H9 (cell line): ENCODE measurements around the gene KRTAP5-7. TPM values are rescaled to one million over a fixed set of nuclear protein-coding genes. Genes with fewer than 3 reads are reported as not detected.

Experiments
- DNase-seq: peaks from one replicate; pipeline ENCODE4 v3.0.0-alpha.2; 2017
- H2AFZ ChIP-seq: one replicate; pipeline ENCODE4 v1.6.1; 2013; ENCODE audit warnings: mild to moderate bottlenecking, low read length, control low read depth, moderate library complexity
- H2AK5ac ChIP-seq: 2 replicates; pipeline ENCODE4 v1.6.1; 2013; ENCODE audit warnings: low read length, control low read depth, mixed read lengths; ENCODE audit not compliant: insufficient read length
- H2BK120ac ChIP-seq: one replicate; pipeline ENCODE4 v1.6.1; 2013; ENCODE audit warnings: low read depth, mild to moderate bottlenecking, low read length, control low read depth, inconsistent platforms; ENCODE audit not compliant: poor library complexity, severe bottlenecking
- H2BK12ac ChIP-seq: 2 replicates; pipeline ENCODE4 v1.6.1; 2013; ENCODE audit warnings: low read length, control low read depth, mixed read lengths, low read depth; ENCODE audit not compliant: insufficient read length
- H2BK15ac ChIP-seq: 2 replicates; pipeline ENCODE4 v1.6.1; 2013; ENCODE audit warnings: low read depth, low read length, control low read depth
- H2BK20ac ChIP-seq: one replicate; pipeline ENCODE4 v1.6.1; 2013; ENCODE audit warnings: low read depth, mild to moderate bottlenecking, low read length, control low read depth, inconsistent platforms; ENCODE audit not compliant: poor library complexity, severe bottlenecking
- H2BK5ac ChIP-seq: 2 replicates; pipeline ENCODE4 v1.6.1; 2013; ENCODE audit warnings: low read length, control low read depth, mixed read lengths; ENCODE audit not compliant: insufficient read length
- H3K14ac ChIP-seq: 2 replicates; pipeline ENCODE4 v1.6.1; 2013; ENCODE audit warnings: low read length, control low read depth; ENCODE audit not compliant: insufficient read depth
- H3K18ac ChIP-seq: 2 replicates; pipeline ENCODE4 v1.6.1; 2013; ENCODE audit warnings: low read depth, mild to moderate bottlenecking, mixed read lengths, low read length, control low read depth; ENCODE audit not compliant: insufficient read length
- H3K23ac ChIP-seq: 2 replicates; pipeline ENCODE4 v1.6.1; 2013; ENCODE audit warnings: low read length, control low read depth, mixed read lengths, low read depth; ENCODE audit not compliant: insufficient read length
- H3K23me2 ChIP-seq: 2 replicates; pipeline ENCODE4 v1.6.1; 2013; ENCODE audit warnings: low read depth, mild to moderate bottlenecking, mixed read lengths, low read length, control low read depth; ENCODE audit not compliant: insufficient read length, poor library complexity, severe bottlenecking
- H3K27ac ChIP-seq: 2 replicates; pipeline ENCODE4 v1.5.1; 2013; ENCODE audit warnings: low read length, control low read depth, mixed read lengths, low read depth; ENCODE audit not compliant: insufficient read length
- H3K27me3 ChIP-seq: 2 replicates; pipeline ENCODE4 v1.6.1; 2013; ENCODE audit warnings: low read length, control low read depth, inconsistent platforms; ENCODE audit not compliant: insufficient read depth
- H3K4ac ChIP-seq: 2 replicates; pipeline ENCODE4 v1.6.1; 2013; ENCODE audit warnings: low read depth, mild to moderate bottlenecking, control low read depth, inconsistent platforms, low read length, moderate library complexity
- H3K4me1 ChIP-seq: 2 replicates; pipeline ENCODE4 v1.6.1; 2013; ENCODE audit warnings: low read length, control low read depth, inconsistent platforms; ENCODE audit not compliant: insufficient read depth
- H3K4me2 ChIP-seq: 2 replicates; pipeline ENCODE4 v1.6.1; 2013; ENCODE audit warnings: low read length, control low read depth, mixed read lengths; ENCODE audit not compliant: insufficient read length, insufficient read depth
- H3K56ac ChIP-seq: 2 replicates; pipeline ENCODE4 v1.6.1; 2013; ENCODE audit warnings: low read depth, mild to moderate bottlenecking, mixed read lengths, low read length, control low read depth; ENCODE audit not compliant: insufficient read length
- H3K79me1 ChIP-seq: 2 replicates; pipeline ENCODE4 v1.6.1; 2013; ENCODE audit warnings: low read depth, mild to moderate bottlenecking, moderate library complexity, low read length, control low read depth, inconsistent platforms; ENCODE audit not compliant: insufficient read depth, poor library complexity, severe bottlenecking
- H3K79me2 ChIP-seq: 2 replicates; pipeline ENCODE4 v1.6.1; 2013; ENCODE audit warnings: low read length, control low read depth, inconsistent platforms; ENCODE audit not compliant: insufficient read depth
- H3K9ac ChIP-seq: 2 replicates; pipeline ENCODE4 v1.6.1; 2013; ENCODE audit warnings: low read length, control low read depth, mixed read lengths; ENCODE audit not compliant: insufficient read length; ENCODE audit errors: extremely low read depth
- H3K9me3 ChIP-seq: one replicate; pipeline ENCODE4 v1.6.1; 2013; ENCODE audit warnings: low read depth, low read length, inconsistent platforms; ENCODE audit not compliant: control insufficient read depth
- H3T11ph ChIP-seq: one replicate; pipeline ENCODE4 v1.6.1; 2013; ENCODE audit warnings: mild to moderate bottlenecking, low read length, control low read depth, inconsistent platforms
- H4K20me1 ChIP-seq: one replicate; pipeline ENCODE4 v1.6.1; 2013; ENCODE audit not compliant: control insufficient read depth, insufficient read length, insufficient read depth
- H4K5ac ChIP-seq: 2 replicates; pipeline ENCODE4 v1.6.1; 2013; ENCODE audit warnings: low read depth, mild to moderate bottlenecking, mixed read lengths, low read length, control low read depth; ENCODE audit not compliant: insufficient read length
- H4K8ac ChIP-seq: replicated peaks from 2 replicates; pipeline ENCODE4 v1.6.1; 2013; ENCODE audit warnings: low read length, control low read depth, mixed read lengths, low read depth; ENCODE audit not compliant: insufficient read length
- H4K91ac ChIP-seq: 2 replicates; pipeline ENCODE4 v1.6.1; 2013; ENCODE audit warnings: low read depth, mild to moderate bottlenecking, moderate library complexity, mixed read lengths, low read length, control low read depth; ENCODE audit not compliant: insufficient read length
- H3K27ac Mint-ChIP-seq, 3 experiments: 2 replicates in 2 of 3; 3 replicates in 1 of 3; pipeline ENCODE4 v1.8.0; 2020 to 2021; ENCODE audit warnings: mixed read lengths in 3 of 3, mild to moderate bottlenecking in 1 of 3, moderate library complexity in 1 of 3
- H3K27me3 Mint-ChIP-seq: 2 replicates; pipeline ENCODE4 v1.8.0; 2021; ENCODE audit warnings: low read depth, mild to moderate bottlenecking, moderate library complexity, mixed read lengths
- H3K36me3 Mint-ChIP-seq, 3 experiments: 2 replicates in 2 of 3; 3 replicates in 1 of 3; pipeline ENCODE4 v1.8.0; 2020 to 2021; ENCODE audit warnings: low read depth in 3 of 3, mixed read lengths in 3 of 3; ENCODE audit not compliant: insufficient read depth in 1 of 3
- H3K4me1 Mint-ChIP-seq, 2 experiments: 2 replicates each; pipeline ENCODE4 v1.8.0; 2020; ENCODE audit warnings: mixed read lengths in 2 of 2
- H3K4me3 Mint-ChIP-seq, 2 experiments: 2 replicates in 1 of 2; 3 replicates in 1 of 2; pipeline ENCODE4 v1.8.0; 2020 to 2021; ENCODE audit warnings: mild to moderate bottlenecking in 2 of 2, mixed read lengths in 2 of 2, moderate library complexity in 1 of 2
- H3K9me3 Mint-ChIP-seq, 2 experiments: 2 replicates in 1 of 2; 3 replicates in 1 of 2; pipeline ENCODE4 v1.8.0; 2020; ENCODE audit warnings: mild to moderate bottlenecking in 2 of 2, mixed read lengths in 2 of 2, moderate library complexity in 1 of 2
- CTCF ChIP-seq: fragments of 200-600 bp; sonication (generic); conservative IDR thresholded peaks from 3 replicates; pipeline ENCODE4 v1.8.0; 2021; ENCODE audit warnings: antibody characterized with exemption, mild to moderate bottlenecking
- WGBS: extraction: QIAGEN DNeasy Blood & Tissue Kit; methylation state at CpG from one replicate; pipeline ENCODE4 v1.1.7; 2013; ENCODE audit warnings: missing lambda C conversion rate, low lambda C conversion rate, mixed read lengths; ENCODE audit not compliant: insufficient read length; ENCODE audit errors: extremely low coverage; 5-methylcytosine and 5-hydroxymethylcytosine counted together
- total RNA-seq: library from RNA; stranded (reverse); gene quantifications from 2 replicates; pipeline ENCODE4 v1.2.1, GENCODE V29; 2021

Gene KRTAP5-7
- total RNA-seq, 1 experiment from 2014 or later = not detected

- H3K23ac ChIP-seq = no peak overlapping the region
- WGBS = no CpG with 5 or more reads among the region's 1 CpG
- H3K9ac ChIP-seq = no peak overlapping the region
- no peak overlapping the region for H3K18ac ChIP-seq
- no peaks in the 10 kb centered on the region for H3K79me2 ChIP-seq
- Mint-ChIP-seq H3K4me3 (no peak overlapping the region), H3K36me3 (peaks cover 33 to 77% (median 55%) of the 10 kb centered on the region in 3 experiments), H3K4me1 (peaks cover 4 to 6% of the 10 kb centered on the region in 2 experiments; a peak in 3 of 4 replicates), H3K27ac (no peak overlapping the region), H3K27me3 (no peaks in the 10 kb centered on the region), H3K9me3 (no peaks in the 10 kb centered on the region)
- H4K91ac ChIP-seq = no peak overlapping the region
- no peaks in the 10 kb centered on the region for H3K4me1 ChIP-seq
- no peak overlapping the region for H2BK120ac ChIP-seq
- H2BK20ac ChIP-seq = no peak overlapping the region
- DNase-seq = no peak
- H3K4ac ChIP-seq = no peak overlapping the region
- no peak overlapping the region for H2BK12ac ChIP-seq
- TF ChIP-seq CTCF = no peak
- no peak overlapping the region for H3K14ac ChIP-seq
- no peak overlapping the region for H2AK5ac ChIP-seq
- H2BK5ac ChIP-seq = no peak overlapping the region
- H3T11ph ChIP-seq = no peak overlapping the region
- no peak overlapping the region for H3K27ac ChIP-seq
- H3K56ac ChIP-seq = no peak overlapping the region
- H3K27me3 ChIP-seq = no peaks in the 10 kb centered on the region
- no peaks in the 10 kb centered on the region for H3K79me1 ChIP-seq
- H4K8ac ChIP-seq = no peak overlapping the region
- H2BK15ac ChIP-seq = no peak overlapping the region
- H2AFZ ChIP-seq = no peak overlapping the region
- H3K4me2 ChIP-seq = no peak overlapping the region
- H3K23me2 ChIP-seq = no peaks in the 10 kb centered on the region
- H4K5ac ChIP-seq = no peak overlapping the region
- H4K20me1 ChIP-seq = no peaks in the 10 kb centered on the region
- H3K9me3 ChIP-seq = no peaks in the 10 kb centered on the region
These were observed 40.7 kb upstream of the KRTAP5-7 start for GRCh38 chr11:71486320-71486719.
